Fibroblast of villous mesenchyme (primary cell): ENCODE results near the gene CYTIP. TPM values are rescaled to one million over a fixed set of nuclear protein-coding genes. Genes with fewer than 3 reads are reported as not detected.

Source experiments
- DNase-seq: peaks from one replicate; pipeline ENCODE4 v3.0.0-alpha.2; 2010; ENCODE audit warnings: low read depth
- H3K4me3 ChIP-seq: 2 replicates; pipeline ENCODE4 v1.5.1; 2011; ENCODE audit warnings: low read depth, mild to moderate bottlenecking, low read length
- CTCF ChIP-seq: IDR thresholded peaks from 2 replicates; pipeline ENCODE4 v1.5.1; 2012; ENCODE audit warnings: low read depth, mild to moderate bottlenecking, low read length; ENCODE audit not compliant: insufficient read depth
- total RNA-seq: library from RNA; depleted of rRNA; stranded (reverse); fragments of >200 nt; gene quantifications from 2 replicates; pipeline ENCODE4 v1.2.3, GENCODE V29; 2012

CYTIP gene
- total RNA-seq, 1 donor: 0.43 TPM

- no peak overlapping the region for H3K4me3 ChIP-seq
- no peak for TF ChIP-seq CTCF
- DNase-seq: no peak
Measured at GRCh38 chr2:157447031-157447430, 3.1 kb upstream of the CYTIP start.

- no peak for DNase-seq
- no peak for TF ChIP-seq CTCF
- H3K4me3 ChIP-seq: no peak overlapping the region
Measured at GRCh38 chr2:157444641-157445040, 752 bp upstream of the CYTIP start.

- no peak overlapping the region for H3K4me3 ChIP-seq
- no peak for DNase-seq
- no peak for TF ChIP-seq CTCF
Measured at GRCh38 chr2:157443090-157443489, 799 bp downstream of the CYTIP start.

GRCh38 chr2:157442636-157443035 lies 1.3 kb downstream of the CYTIP start:
- no peak for DNase-seq
- TF ChIP-seq CTCF: no peak
- H3K4me3 ChIP-seq: no peak overlapping the region

- DNase-seq: no peak
- TF ChIP-seq CTCF: no peak
Measured at GRCh38 chr2:157442191-157442590, 1.7 kb downstream of the CYTIP start.

GRCh38 chr2:157441072-157441454 lies 2.8 kb downstream of the CYTIP start:
- TF ChIP-seq CTCF: no peak
- H3K4me3 ChIP-seq: no peak overlapping the region
- DNase-seq: no peak

More at GRCh38 chr2:157442191-157442590, 1.7 kb downstream of the CYTIP start:
- H3K4me3 ChIP-seq: no peak overlapping the region

- no peak for DNase-seq
- no peak overlapping the region for H3K4me3 ChIP-seq
- no peak for TF ChIP-seq CTCF
Measured at GRCh38 chr2:157440404-157441071, 3.4 kb downstream of the CYTIP start.
